Gastrocnemius medialis (tissue), 4 donors: ENCODE results near the gene RNPC3. TPM values are rescaled to one million over a fixed set of nuclear protein-coding genes. Genes with fewer than 3 reads are reported as not detected.
A peak's percentile ranks its signal among the peaks of the same experiment; 100 is the strongest.

ENCODE experiments used
- ATAC-seq, 2 donors: fragments of 150-250 bp; one replicate each; pipeline ENCODE4 v1.9.1; 2016
- DNase-seq, 2 donors: peaks; one replicate each; pipeline ENCODE4 v3.0.0-alpha.2; 2019
- H3K27ac ChIP-seq, 4 donors: fragments of 200-600 bp; sonication (generic); 1 replicate in 1 of 4; 2 replicates in 3 of 4; pipeline ENCODE4 v1.5.1; 2016 to 2018; ENCODE audit warnings: mild to moderate bottlenecking in 2 of 4, moderate library complexity in 1 of 4
- H3K27me3 ChIP-seq, 3 donors: fragments of 200-600 bp; sonication (generic) in 2 of 3; 1 replicate in 1 of 3; 2 replicates in 2 of 3; pipeline versions ENCODE4 v1.5.1 to v1.6.0; 2016 to 2019; ENCODE audit warnings: mild to moderate bottlenecking in 1 of 3, moderate library complexity in 1 of 3
- H3K36me3 ChIP-seq, 2 donors: fragments of 200-600 bp; sonication (generic) in 1 of 2; one replicate each; pipeline ENCODE4 v1.5.1; 2017 to 2018
- H3K4me1 ChIP-seq, 2 donors: fragments of 200-600 bp; sonication (generic) in 1 of 2; one replicate each; pipeline ENCODE4 v1.5.1; 2016 to 2017; ENCODE audit warnings: mild to moderate bottlenecking in 2 of 2
- H3K4me3 ChIP-seq, 4 donors: fragments of 200-600 bp; sonication (generic) in 3 of 4; 1 replicate in 1 of 4; 2 replicates in 3 of 4; pipeline ENCODE4 v1.5.1; 2016 to 2019; ENCODE audit warnings: mild to moderate bottlenecking in 2 of 4
- H3K9me3 ChIP-seq, 3 donors: fragments of 200-600 bp; sonication (generic) in 2 of 3; 1 replicate in 1 of 3; 2 replicates in 2 of 3; pipeline ENCODE4 v1.5.1; 2016 to 2019
- CTCF ChIP-seq, 5 experiments: fragments of 450-650 bp in 3 of 5; fragments of 200-600 bp in 2 of 5; sonication (generic) in 2 of 5; IDR thresholded peaks in 4 of 5; conservative IDR thresholded peaks in 1 of 5; 1 replicate in 4 of 5; 2 replicates in 1 of 5; pipeline ENCODE4 v1.5.1; 2016 to 2019; ENCODE audit warnings: antibody characterized with exemption in 5 of 5, mild to moderate bottlenecking in 3 of 5, moderate library complexity in 3 of 5
- POLR2A ChIP-seq, 2 donors: fragments of 450-650 bp; IDR thresholded peaks; one replicate each; pipeline ENCODE4 v1.6.1; 2017; ENCODE audit warnings: antibody characterized with exemption in 2 of 2, mild to moderate bottlenecking in 2 of 2, moderate library complexity in 2 of 2
- in situ Hi-C, 4 donors: fragments of 200-750 bp; cut with MboI; loops; one replicate each; pipeline versions ENCODE4 v1.15.0 to v1.8.0; 2017; ENCODE audit warnings: low sequenced_read_pairs in 4 of 4
- intact Hi-C: fragments of 100-400 bp; cut with DNase I; formaldehyde crosslinking; loops from one replicate; pipeline ENCODE4 v1.15.1; 2023; ENCODE audit warnings: low total_unique reads
- total RNA-seq, 4 donors: library from RNA; depleted of rRNA; stranded (reverse); fragments of >200 nt; gene quantifications; one replicate each; pipeline versions ENCODE4 v1.1.0 to v1.2.3, GENCODE V29; 2016

The RNPC3 gene
- total RNA-seq, 4 donors from 2014 or later, result 6.5 to 55.2 (median 29.8) TPM

- H3K4me3 ChIP-seq, result no peak overlapping the region
- no peak overlapping the region for H3K27ac ChIP-seq
- no peaks in the 10 kb centered on the region for H3K36me3 ChIP-seq
- no peak for TF ChIP-seq CTCF (IDR thresholded peaks at IDR 0.05 in 4 of 5, conservative IDR thresholded peaks at IDR 0.05 in 1 of 5)
- TF ChIP-seq POLR2A (IDR thresholded peaks at IDR 0.05), result no peak
- intact Hi-C loops, result no loop called here
- H3K27me3 ChIP-seq, result no peaks in the 10 kb centered on the region
- in situ Hi-C loops, result no loop called here
- H3K4me1 ChIP-seq, result no peaks in the 10 kb centered on the region
- no peaks in the 10 kb centered on the region for H3K9me3 ChIP-seq
- DNase-seq, result no peak
- ATAC-seq, result no peak
Observed at GRCh38 chr1:103496014-103496635, 29.4 kb upstream of the RNPC3 start.

GRCh38 chr1:103497404-103497803, 28.1 kb upstream of the RNPC3 start:
- Histone ChIP-seq H3K27me3 (no peaks in the 10 kb centered on the region), H3K4me1 (no peaks in the 10 kb centered on the region), H3K36me3 (no peaks in the 10 kb centered on the region), H3K27ac (no peak overlapping the region), H3K9me3 (no peaks in the 10 kb centered on the region), H3K4me3 (no peak overlapping the region)
- DNase-seq, result no peak
- ATAC-seq, result no peak
- in situ Hi-C loops, result no loop called here
- intact Hi-C loops, result no loop called here
- no peak for TF ChIP-seq POLR2A (IDR thresholded peaks at IDR 0.05)
- no peak for TF ChIP-seq CTCF (IDR thresholded peaks at IDR 0.05 in 4 of 5, conservative IDR thresholded peaks at IDR 0.05 in 1 of 5)

GRCh38 chr1:103509250-103509649, 16.2 kb upstream of the RNPC3 start:
- DNase-seq (no peak), ATAC-seq (no peak)
- no peaks in the 10 kb centered on the region for H3K4me1 ChIP-seq
- intact Hi-C loops (no loop called here), in situ Hi-C loops (loop anchor here in 1 of 4 donors (25.0 kb wide), 1 partner anchor 397 kb away; the partner anchor contains the start of gene COL11A1)
- H3K27me3 ChIP-seq, result no peaks in the 10 kb centered on the region
- H3K27ac ChIP-seq, result no peak overlapping the region
- H3K36me3 ChIP-seq, result no peaks in the 10 kb centered on the region
- no peaks in the 10 kb centered on the region for H3K9me3 ChIP-seq
- TF ChIP-seq POLR2A (IDR thresholded peaks at IDR 0.05), result no peak
- TF ChIP-seq CTCF (IDR thresholded peaks at IDR 0.05 in 4 of 5, conservative IDR thresholded peaks at IDR 0.05 in 1 of 5), result no peak
- no peak overlapping the region for H3K4me3 ChIP-seq

DNA sequence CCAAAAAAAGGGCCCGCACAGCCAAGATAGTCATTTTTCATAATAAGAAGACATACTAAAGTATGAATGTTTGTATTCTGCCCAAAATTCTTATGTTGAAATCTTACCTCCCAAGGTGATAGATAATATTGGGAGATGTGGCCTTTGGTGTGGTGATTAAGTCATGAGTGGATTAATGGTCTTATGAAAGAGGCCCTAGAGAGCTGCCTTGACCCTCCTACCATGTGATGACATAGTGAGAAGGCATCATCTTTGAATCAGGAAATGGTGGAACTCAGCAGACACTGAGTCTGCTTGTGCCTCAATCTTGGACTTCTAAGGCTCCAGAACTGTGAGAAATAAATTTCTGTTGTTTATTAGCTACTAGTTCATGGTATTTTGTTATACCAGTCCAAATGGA, 11.8 kb upstream of the RNPC3 start:
- intact Hi-C loops (loop anchor here (2.0 kb wide), 1 partner anchor 407 kb away; no protein-coding TSS in a partner anchor), in situ Hi-C loops (loop anchor here in 2 of 4 donors (10.0 to 25.0 kb wide), 2 partner anchors 399 to 401 kb away; partner anchors contain the start of gene COL11A1 (in 1 of the 2))
- Histone ChIP-seq H3K4me3 (no peak overlapping the region), H3K27me3 (no peaks in the 10 kb centered on the region), H3K9me3 (no peaks in the 10 kb centered on the region), H3K4me1 (no peaks in the 10 kb centered on the region), H3K36me3 (no peaks in the 10 kb centered on the region), H3K27ac (no peak overlapping the region)
- TF ChIP-seq CTCF (IDR thresholded peaks at IDR 0.05 in 4 of 5, conservative IDR thresholded peaks at IDR 0.05 in 1 of 5), result no peak
- no peak for TF ChIP-seq POLR2A (IDR thresholded peaks at IDR 0.05)
- ATAC-seq (peak in 1 of 2 donors; percentile 18), DNase-seq (no peak)
